Left lobe of liver (tissue), 2 donors: ENCODE results near the gene SCARF2. TPM values are rescaled to one million over a fixed set of nuclear protein-coding genes. Genes with fewer than 3 reads are reported as not detected.
A peak's percentile ranks its signal among the peaks of the same experiment; 100 is the strongest.
"Not testable (repeated sequence)": the region's sequence is repeated elsewhere in the genome, so short reads cannot be mapped to it uniquely, and the experiment has no call there.

Source experiments
- ATAC-seq: fragments of 200-7000 bp; cut with Tn5 transposase; one replicate; pipeline ENCODE4 v1.9.1; 2020; ENCODE audit warnings: mild to moderate bottlenecking, moderate library complexity
- DNase-seq: peaks from one replicate; pipeline ENCODE4 v3.0.0-alpha.2; 2020; ENCODE audit warnings: low spot score
- total RNA-seq: library from RNA; stranded (reverse); gene quantifications from one replicate; pipeline ENCODE4 v1.2.1, GENCODE V29; 2021
- donor health status: DM: no; HTN: no; CAD: no; lungs with moderate emphysema.
- donor health status: DM: no; HTN: yes; CAD: no.

Gene SCARF2
- total RNA-seq, 1 donor from 2014 or later = 2.2 TPM

DNA sequence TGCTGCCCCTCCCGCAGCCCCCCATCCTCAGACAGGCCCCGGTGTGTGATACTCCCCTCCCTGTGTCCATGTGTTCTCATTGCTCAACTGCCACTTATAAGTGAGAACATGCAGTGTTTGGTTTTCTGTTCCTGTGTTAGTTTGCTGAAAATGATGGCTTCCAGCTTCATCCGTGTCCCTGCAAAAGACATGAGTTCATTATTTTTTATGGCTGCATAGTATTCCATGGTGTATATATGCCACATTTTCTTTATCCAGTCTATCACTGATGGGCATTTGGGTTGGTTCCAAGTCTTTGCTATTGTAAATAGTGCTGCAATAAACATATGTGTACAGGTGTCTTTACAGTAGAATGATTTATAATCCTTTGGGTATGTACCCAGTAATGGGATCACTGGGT is 22.4 kb downstream of the SCARF2 start:
- DNase-seq, ATAC-seq: not testable (repeated sequence)

DNA sequence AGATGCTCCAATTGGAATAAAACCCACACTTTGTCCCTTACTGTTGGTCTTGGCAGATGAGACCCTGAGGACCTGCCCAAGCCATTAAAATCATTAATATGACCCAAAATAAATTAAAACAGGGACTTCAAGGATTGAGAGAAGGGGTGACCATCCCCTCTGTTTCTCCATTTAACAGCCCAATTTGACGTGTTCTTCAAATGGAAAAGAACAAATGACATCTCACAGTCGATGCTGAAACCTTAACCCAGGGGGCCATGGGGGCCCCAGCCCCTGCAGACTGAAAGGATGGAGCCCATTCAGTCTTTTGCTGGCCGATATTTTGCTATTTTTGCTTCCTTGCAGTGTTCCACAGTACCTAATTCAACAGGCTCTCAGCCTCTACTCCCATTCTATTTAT is 23.2 kb downstream of the SCARF2 start:
- ATAC-seq = no peak
- no peak for DNase-seq

DNA sequence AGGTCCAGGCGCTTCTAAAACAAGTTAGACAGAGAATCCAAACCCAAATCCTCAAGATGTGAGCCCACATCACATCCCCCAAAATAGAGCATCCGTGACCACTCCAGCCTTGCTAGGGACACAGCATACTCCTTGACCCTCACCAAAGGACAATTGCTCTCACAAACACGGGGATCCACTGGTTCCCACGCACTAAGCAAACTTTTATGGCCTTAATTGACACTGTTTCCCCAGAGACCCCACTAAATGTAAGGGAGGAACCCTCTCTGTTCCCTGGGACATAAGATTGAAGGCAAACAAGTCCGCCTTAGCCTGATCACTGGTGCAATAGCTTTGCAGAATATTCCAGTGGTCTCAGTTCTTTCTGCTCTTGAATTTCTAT is 23.6 kb downstream of the SCARF2 start:
- ATAC-seq (no peak), DNase-seq (no peak)

DNA sequence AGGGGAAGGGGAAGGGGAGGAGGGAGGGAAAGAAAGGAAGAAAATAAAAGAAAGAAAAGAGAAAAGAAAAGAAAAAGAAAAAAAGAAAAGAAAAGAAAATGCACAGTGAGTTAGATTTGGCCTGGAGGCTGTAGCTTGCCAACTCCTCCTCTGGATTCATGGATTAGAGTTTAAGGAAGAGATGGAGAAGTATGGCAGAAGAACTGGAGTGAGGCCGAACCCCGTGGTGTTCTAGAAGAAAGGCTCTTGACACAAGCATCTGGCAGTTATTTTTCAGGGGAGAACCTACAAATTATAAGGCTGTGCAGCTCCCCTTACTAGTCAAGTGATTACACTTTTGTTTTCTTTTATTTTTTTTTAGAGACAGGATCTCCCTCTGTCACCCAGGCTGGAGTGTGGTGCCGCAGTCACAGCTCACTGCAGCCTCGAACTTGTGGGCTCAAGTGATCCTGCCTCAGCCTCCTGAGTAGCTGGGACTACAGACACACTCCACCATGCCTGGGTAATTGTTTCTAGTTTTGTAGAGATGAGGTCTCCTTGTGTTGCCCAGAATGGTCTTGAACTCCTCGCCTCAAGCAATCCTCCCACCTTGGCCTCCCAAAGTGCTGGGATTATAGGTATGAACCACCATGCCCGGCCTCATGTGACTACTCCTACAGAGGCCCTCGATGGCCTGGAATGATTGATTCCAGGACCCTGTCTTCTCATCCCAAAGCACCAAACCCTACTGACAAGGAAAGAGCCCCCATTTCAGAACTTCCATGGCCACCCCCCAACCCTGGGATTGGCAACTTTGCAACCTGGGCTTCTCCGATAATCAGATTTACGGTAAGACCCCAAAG is 24.2 kb downstream of the SCARF2 start:
- DNase-seq = no peak

DNA sequence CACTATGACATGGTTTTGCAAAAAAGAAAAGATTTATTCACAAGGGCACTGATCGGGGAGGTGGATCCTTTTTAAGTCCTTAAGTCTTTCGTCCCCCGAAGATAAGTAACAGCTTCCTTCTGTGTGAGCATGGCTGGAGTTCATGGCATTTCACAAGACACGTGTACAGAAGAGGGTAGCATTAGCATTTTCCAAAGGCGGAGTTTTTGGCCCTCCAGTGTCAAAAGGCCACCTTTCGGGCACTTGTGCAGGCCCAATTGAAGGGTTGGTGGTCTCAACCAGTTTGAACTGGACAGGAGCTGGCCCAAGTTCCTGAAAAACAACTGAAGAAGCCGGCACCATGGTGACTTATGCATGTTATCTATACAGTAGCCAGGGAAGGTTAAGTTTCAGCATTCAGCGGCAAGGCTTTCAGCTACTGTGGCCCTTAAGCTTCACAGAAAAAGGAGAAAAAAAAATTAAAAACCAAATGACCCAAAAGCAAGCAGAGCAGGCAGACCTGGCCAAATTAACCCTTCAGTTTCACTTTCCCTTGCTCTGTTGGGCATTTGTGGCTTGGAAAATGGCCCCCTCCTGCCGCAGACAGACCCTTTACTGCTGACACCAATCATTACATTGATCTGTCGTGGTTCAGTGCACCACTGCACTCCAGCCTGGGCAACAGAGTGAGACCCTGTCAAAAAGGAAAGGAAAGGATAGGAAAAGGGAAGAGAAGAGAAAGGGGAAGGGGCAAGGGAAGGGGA is 25.0 kb downstream of the SCARF2 start:
- ATAC-seq = no peak
- no peak for DNase-seq

More for the DNA sequence above, 24.2 kb downstream of the SCARF2 start:
- no peak for ATAC-seq

DNA sequence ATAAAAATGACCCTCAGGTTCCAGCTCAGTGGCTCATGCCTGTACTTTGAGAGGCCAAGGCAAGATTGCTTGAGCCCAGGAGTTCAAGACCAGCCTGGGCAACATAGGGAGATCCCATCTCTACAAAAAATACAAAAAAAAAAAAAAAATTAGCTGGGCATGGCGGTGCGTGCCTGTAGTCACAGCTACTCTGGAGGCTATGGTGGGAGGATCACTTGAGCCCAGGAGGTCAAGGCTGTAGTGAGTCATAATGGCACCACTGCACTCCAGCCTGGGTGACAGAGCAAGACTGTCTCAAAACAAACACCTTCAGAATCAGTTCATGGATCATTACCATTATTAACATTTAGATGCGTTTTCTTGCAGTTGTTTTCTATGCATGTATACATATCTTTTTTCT is 28.2 kb downstream of the SCARF2 start:
- ATAC-seq = not testable (repeated sequence)
- DNase-seq = peak; percentile 7

DNA sequence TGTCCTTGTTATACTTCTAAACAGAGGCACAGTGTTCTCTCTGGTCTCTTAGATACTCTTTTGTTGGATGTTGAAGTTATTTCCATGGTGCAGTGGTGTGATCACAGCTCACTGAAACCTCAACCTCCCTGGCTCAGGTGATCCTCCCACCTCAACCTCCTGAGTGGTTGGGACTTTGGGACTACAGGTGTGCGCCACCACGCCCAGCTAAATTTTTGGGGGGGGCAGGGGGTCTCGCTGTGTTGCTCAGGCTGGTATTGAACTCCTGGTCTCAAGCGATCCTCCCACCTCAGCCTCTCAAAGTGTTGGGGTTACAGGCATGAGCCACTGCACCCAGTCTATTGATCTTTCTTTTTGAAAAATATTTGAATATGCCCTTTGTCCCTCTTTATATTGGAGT is 28.7 kb downstream of the SCARF2 start:
- peak; percentile 8 for DNase-seq
- ATAC-seq = no peak

DNA sequence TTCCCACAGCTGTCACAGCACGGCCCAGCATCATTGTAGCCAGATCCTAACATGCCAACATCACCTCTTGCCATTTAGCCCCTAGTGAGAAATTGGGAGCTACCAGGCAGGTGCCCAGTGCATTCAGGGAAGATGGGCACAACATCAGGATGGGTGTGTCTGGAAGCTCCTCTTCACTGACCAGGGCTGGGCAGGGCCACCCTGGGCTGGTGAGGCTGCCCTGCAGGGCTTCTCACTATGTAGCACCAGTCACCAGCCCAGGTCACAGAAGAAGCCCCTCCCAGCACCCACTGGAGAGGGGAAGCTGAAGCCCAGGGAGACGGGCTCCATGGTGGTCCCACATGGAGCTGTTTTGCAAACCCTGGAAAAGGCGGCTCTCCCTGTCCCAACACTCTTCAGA is 29.8 kb downstream of the SCARF2 start:
- no peak for ATAC-seq
- DNase-seq = peak; percentile 35

DNA sequence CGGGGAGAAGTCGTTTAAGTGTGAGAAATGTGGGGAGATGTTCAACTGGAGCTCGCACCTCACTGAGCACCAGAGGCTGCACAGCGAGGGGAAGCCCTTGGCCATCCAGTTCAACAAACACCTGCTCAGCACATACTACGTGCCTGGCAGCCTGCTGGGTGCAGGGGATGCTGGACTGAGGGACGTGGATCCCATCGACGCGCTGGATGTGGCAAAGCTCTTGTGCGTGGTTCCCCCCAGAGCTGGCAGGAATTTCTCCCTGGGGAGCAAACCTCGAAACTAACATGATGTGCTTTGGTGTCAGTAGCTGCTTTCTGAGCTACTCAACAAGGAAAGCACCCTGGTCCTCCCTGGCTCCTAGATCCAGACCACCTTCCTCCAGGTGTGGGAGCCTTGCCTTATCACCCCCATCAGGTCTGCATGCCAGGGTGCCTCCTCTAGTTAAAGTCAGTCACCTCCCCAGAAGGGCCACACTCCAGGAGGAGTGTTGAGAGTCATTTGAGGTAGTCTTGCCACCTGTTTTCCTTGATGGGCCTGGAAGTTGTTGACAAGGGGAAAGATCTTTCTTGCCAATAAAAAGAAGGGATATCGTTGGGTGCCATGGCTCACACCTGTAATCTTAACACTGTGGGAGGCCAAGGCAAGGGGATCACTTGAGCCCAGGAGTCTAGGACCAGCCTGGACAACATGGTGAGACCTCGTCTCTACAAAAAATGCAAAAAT is 30.8 kb downstream of the SCARF2 start:
- DNase-seq = peak; percentile 12
- ATAC-seq = no peak

DNA sequence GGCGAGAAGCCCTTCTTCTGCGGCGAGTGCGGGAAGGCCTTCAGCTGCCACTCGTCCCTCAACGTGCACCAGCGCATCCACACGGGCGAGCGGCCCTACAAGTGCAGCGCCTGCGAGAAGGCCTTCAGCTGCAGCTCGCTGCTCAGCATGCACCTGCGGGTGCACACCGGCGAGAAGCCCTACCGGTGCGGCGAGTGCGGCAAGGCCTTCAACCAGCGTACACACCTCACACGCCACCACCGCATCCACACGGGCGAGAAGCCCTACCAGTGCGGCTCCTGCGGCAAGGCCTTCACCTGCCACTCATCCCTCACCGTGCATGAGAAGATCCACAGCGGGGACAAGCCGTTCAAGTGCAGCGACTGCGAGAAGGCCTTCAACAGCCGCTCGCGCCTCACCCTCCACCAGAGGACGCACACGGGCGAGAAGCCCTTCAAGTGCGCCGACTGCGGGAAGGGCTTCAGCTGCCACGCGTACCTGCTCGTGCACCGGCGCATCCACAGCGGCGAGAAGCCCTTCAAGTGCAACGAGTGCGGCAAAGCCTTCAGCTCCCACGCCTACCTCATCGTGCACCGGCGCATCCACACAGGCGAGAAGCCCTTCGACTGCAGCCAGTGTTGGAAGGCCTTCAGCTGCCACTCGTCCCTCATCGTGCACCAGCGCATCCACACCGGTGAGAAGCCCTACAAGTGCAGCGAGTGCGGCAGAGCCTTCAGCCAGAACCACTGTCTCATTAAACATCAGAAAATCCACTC is 31.5 kb downstream of the SCARF2 start:
- ATAC-seq (no peak), DNase-seq (peak; percentile 35)

DNA sequence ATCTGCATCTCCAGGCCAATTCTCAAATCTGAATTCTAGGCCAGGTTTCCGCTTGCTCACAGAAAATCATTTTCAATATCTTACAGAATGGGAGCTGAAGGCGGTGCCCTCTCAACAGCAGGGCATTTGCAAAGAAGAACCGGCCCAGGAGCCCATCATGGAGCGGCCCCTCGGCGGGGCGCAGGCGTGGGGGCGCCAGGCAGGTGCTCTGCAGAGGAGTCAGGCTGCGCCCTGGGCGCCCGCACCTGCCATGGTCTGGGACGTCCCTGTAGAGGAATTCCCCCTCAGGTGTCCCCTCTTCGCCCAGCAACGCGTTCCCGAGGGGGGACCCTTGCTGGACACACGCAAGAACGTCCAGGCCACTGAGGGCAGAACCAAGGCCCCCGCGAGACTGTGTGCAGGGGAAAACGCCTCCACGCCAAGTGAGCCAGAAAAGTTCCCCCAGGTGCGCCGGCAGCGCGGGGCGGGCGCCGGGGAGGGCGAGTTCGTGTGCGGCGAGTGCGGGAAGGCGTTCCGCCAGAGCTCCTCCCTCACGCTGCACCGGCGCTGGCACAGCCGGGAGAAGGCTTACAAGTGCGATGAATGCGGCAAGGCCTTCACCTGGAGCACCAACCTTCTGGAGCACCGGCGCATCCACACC is 32.2 kb downstream of the SCARF2 start:
- DNase-seq = peak; percentile 43
- ATAC-seq = no peak

DNA sequence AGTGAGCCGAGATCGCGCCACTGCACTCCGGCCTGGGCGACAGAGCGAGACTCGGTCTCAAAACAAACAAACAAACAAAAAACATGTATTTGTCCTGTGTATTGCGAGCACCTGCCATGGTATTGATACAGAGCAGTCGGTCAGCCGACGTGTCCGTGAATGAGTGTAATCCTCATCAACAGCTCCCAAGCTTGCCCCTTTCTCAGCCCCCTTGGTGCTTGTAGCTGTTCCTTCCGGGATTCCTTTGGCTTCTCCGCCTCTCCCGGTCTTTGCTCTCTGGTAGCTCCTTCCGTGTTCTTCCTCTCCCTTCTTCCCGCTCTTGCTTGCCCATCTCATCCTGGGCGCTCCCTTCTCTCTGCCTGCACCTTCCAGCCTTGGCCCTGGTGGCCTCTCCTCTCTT is 32.7 kb downstream of the SCARF2 start:
- ATAC-seq = no peak
- DNase-seq = peak; percentile 15

DNA sequence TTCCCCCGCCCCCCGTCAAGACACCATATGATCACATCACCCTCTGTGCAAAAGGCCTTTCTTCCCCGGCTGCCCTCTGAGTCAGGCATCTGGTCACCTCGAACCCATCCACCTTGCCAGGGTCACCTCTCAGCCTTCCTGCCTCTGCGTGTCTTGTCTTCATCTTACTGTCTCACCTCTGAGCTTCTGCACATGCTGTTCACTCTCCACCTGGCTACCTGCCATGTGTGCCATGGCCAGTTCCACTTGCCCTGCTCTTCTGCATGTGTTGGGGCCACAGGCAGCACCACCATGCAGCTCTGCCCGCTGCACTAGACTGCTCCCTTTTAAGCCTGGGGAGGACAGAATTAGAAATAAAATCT is 33.9 kb downstream of the SCARF2 start:
- ATAC-seq (no peak), DNase-seq (peak; percentile 51)

DNA sequence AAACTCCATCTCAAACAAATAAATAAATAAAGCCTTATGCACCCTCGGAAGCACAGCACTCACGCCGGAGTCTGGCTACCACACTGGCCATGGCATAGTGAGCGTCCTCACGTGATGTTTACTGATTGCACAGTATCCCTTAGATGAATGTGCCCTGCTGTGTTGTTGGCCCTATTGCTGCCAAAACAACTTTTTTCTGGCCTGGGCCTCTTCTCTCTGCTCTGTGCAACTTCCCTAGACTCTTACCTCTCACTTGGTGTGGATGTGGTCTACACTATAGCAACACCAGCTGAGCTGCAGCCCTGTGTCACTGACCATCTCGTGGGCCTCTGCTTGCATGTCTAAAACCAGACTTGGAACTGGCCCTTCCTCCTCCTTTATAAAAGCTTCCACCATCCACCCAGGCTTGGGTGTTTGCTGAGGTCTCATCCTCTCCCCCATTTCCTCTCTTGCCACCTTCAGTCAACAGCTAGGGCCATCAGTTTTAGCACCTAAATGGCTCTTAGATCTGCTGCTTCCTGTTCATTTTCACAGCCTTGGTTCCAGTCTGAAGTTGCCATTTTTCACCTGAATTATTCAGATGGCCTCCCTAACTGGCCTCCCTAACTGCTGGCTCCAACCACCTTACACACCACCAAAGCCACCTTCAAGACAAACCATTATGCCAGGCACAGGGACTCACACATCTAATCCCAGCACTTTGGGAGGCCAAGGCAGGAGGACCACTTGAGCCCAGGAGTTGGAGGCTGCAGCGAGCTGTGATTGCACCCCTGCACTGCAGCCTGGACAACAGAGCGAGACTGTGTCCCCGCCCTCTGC is 34.5 kb downstream of the SCARF2 start:
- ATAC-seq (peak; percentile 94), DNase-seq (peak; percentile 84)

DNA sequence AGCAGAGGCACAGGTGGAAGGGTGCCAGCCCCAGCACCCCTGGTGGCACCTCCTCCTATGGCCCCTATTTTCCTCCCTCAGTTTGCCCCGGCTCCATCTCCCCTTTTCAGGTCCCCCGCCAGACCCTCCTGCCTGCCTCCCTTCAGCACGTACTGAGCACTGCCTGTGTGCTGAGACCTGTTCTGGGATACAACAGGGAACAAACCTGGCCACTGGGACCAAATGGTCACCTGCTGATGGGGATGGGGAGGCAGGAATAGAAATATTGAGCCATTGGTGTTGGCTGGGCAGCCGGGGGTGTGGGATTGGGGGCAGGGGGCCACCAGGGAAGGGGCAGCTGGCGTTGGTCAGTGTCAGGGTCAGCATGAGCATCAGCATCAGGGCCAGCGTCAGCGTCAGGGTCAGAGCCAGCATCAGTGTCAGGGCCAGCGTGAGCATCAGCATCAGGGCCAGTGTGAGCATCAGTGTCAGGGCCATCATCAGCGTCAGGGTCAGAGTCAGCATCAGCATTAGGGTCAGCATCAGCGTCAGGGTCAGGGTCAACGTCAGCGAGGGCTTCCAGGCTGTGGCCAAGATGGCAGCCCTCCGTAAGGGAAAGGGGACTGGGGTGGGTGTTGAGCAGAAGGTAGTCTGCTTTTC is 36.1 kb downstream of the SCARF2 start:
- DNase-seq = peak; percentile 40
- no peak for ATAC-seq

DNA sequence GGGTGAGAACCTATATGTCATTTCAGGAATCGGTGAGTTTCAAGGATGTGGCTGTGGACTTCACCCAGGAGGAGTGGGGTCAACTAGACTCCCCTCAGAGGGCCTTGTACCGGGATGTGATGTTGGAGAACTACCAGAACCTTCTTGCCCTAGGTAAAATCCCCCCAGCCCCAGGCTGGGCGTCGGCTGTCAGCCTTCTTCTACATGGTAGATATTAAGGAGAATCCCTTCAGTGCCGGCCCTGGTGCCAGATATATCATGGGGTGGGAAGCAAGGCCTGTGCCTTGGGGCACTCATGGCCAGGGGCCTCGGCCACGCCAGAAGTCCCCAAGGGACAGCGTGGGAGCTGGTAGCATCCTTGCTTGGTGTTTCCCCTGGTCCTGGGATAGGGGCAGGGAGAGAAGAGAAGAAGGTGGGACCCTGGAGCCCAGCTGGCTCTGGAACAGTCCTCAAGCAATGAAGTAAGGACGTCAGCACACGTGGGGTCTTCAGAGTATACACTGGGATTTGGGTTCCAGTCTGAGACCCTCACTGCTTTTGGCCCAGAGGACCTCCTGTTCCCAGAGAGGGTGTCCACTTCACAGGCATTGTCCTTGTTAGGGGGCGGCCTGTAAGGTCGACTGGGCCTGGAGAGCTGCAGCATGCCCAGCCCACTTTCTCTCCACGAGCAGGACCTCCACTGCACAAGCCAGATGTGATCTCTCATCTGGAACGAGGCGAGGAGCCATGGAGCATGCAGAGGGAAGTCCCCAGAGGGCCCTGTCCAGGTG is 36.8 kb downstream of the SCARF2 start:
- DNase-seq = peak; percentile 37
- no peak for ATAC-seq

DNA sequence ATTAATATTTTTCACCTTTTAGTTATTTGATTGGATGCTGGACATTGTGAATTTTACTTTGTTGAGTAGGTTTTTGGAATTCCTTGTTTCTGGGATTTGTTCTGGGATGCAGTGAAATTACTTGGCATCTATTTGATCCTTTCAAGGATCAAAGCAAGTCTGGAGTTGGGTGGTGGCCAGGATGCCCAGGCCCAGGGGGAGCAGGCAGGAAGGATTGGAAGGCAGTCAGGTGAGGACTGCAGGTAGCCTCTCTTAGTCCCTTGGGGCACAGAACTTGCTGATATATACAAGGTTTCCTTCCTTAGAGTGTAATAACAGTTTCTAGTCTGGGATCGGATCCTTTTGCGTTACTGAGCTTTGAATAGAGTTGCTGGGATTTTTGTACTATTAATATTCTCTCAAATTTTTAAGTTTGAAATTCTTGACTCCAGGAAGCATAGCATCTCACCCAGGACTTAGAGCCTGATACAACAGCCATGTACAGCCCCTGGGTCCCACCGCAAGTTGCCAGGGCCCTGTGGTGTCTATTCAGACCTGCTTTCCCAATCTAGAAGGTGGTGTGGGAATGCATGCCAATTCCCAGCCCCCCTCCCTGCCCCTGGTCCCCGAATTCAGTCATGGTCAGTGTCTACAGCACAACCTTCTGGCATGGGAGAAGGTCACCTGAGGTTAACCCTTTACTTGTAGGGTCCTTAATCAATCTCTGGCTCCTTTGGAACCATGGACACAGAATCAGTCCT is 37.6 kb downstream of the SCARF2 start:
- ATAC-seq (no peak), DNase-seq (no peak)

DNA sequence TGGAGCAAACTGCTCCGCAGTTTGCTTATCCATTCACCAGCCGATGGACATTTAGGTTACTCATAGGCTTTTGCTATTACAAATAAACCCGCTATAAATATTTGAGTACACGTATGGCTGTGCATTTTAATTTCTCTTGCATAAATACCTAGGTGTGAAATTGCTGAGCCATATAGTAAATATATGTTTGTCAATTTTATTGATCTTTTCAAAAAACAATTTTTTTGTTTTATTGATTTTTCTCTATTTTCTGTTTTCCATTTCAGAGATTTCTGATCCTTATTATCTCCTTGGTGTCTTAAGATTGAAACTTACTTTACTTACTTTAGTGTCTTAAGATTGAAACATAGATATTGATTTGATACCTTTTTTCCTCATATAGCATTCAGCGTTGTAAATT is 39.2 kb downstream of the SCARF2 start:
- no peak for ATAC-seq
- DNase-seq = no peak
